SK-N-SH treated with all-trans-retinoic acid at 6 μM for 48 hours (cell line): Measurements from ENCODE around the gene VAT1L.

Experiments
- ATAC-seq: fragments of 200-7000 bp; cut with Tn5 transposase; 3 replicates; pipeline ENCODE4 v1.9.1; 2020; ENCODE audit warnings: mild to moderate bottlenecking, moderate library complexity
- ARNTL ChIP-seq: fragments of 450-650 bp; formaldehyde crosslinking; IDR thresholded peaks from 2 replicates; pipeline ENCODE4 v1.5.0; 2020; ENCODE audit warnings: low read depth, mild to moderate bottlenecking, moderate library complexity, borderline replicate concordance
- BACH2 ChIP-seq: fragments of 250-450 bp; sonication (Bioruptor Pico); IDR thresholded peaks from 2 replicates; pipeline ENCODE4 v1.9.0; 2021; ENCODE audit warnings: mild to moderate bottlenecking, borderline replicate concordance
- CREB5 ChIP-seq: fragments of 250-450 bp; sonication (Bioruptor Pico); IDR thresholded peaks from 2 replicates; pipeline ENCODE4 v1.5.1; 2020; ENCODE audit warnings: low read depth, mild to moderate bottlenecking, moderate library complexity
- CSDC2 ChIP-seq: fragments of 250-450 bp; sonication (Bioruptor Pico); IDR thresholded peaks from 2 replicates; pipeline ENCODE4 v1.5.0; 2020; ENCODE audit warnings: mild to moderate bottlenecking, moderate library complexity
- CSRNP3 ChIP-seq: fragments of 250-450 bp; sonication (Bioruptor Pico); IDR thresholded peaks from 2 replicates; pipeline ENCODE4 v1.5.1; 2021; ENCODE audit warnings: mild to moderate bottlenecking, moderate library complexity
- ESRRG ChIP-seq: fragments of 250-450 bp; sonication (Bioruptor Pico); IDR thresholded peaks from 2 replicates; pipeline ENCODE4 v1.6.1; 2021; ENCODE audit warnings: mild to moderate bottlenecking
- GLIS3 ChIP-seq: fragments of 250-450 bp; sonication (Bioruptor Pico); IDR thresholded peaks from 2 replicates; pipeline ENCODE4 v1.5.0; 2020; ENCODE audit warnings: mild to moderate bottlenecking, moderate library complexity
- OSR1 ChIP-seq: fragments of 250-450 bp; sonication (Bioruptor Pico); IDR thresholded peaks from 2 replicates; pipeline ENCODE4 v1.8.0; 2022; ENCODE audit warnings: moderate library complexity, mild to moderate bottlenecking, inconsistent platforms
- PATZ1 ChIP-seq: fragments of 250-450 bp; sonication (Bioruptor Pico); IDR thresholded peaks from 2 replicates; pipeline ENCODE4 v1.8.0; 2020; ENCODE audit warnings: mild to moderate bottlenecking, moderate library complexity, borderline replicate concordance
- POU6F1 ChIP-seq: fragments of 250-450 bp; sonication (Bioruptor Pico); IDR thresholded peaks from 2 replicates; pipeline ENCODE4 v1.8.0; 2021; ENCODE audit warnings: low read depth, mild to moderate bottlenecking, moderate library complexity, borderline replicate concordance
- PPARA ChIP-seq: fragments of 250-450 bp; sonication (Bioruptor Pico); IDR thresholded peaks from 2 replicates; pipeline ENCODE4 v1.5.0; 2020; ENCODE audit warnings: mild to moderate bottlenecking, borderline replicate concordance
- RARB ChIP-seq: fragments of 250-450 bp; sonication (Bioruptor Pico); IDR thresholded peaks from 2 replicates; pipeline ENCODE4 v1.8.0; 2021; ENCODE audit warnings: mild to moderate bottlenecking, moderate library complexity
- SNAI2 ChIP-seq: fragments of 250-450 bp; sonication (Bioruptor Pico); IDR thresholded peaks from 2 replicates; pipeline ENCODE4 v1.5.0; 2020; ENCODE audit warnings: mild to moderate bottlenecking, moderate library complexity
- TOX ChIP-seq: fragments of 250-450 bp; sonication (Bioruptor Pico); IDR thresholded peaks from 2 replicates; pipeline ENCODE4 v1.8.0; 2021; ENCODE audit warnings: mild to moderate bottlenecking, moderate library complexity, borderline replicate concordance
- TSHZ2 ChIP-seq: fragments of 250-450 bp; sonication (Bioruptor Pico); IDR thresholded peaks from 2 replicates; pipeline ENCODE4 v1.5.0; 2020; ENCODE audit warnings: mild to moderate bottlenecking, moderate library complexity
- ZC3H10 ChIP-seq: fragments of 250-450 bp; sonication (Bioruptor Pico); IDR thresholded peaks from 2 replicates; pipeline ENCODE4 v1.5.1; 2021; ENCODE audit warnings: mild to moderate bottlenecking, moderate library complexity
- ZNF565 ChIP-seq: fragments of 450-650 bp; formaldehyde crosslinking; conservative IDR thresholded peaks from 2 replicates; pipeline ENCODE4 v1.5.0; 2020; ENCODE audit warnings: low read depth, mild to moderate bottlenecking, moderate library complexity
- ZNF70 ChIP-seq: fragments of 450-650 bp; formaldehyde crosslinking; IDR thresholded peaks from 2 replicates; pipeline ENCODE4 v1.5.0; 2020; ENCODE audit warnings: mild to moderate bottlenecking, moderate library complexity

Gene VAT1L

GRCh38 chr16:77931058-77931457 lies 142.7 kb downstream of the VAT1L start (continued):
- TF ChIP-seq CSRNP3 (CRISPR knock-in tag) = no peak
- TF ChIP-seq PPARA (CRISPR knock-in tag) = no peak
- no peak for TF ChIP-seq GLIS3 (CRISPR knock-in tag)
- TF ChIP-seq CREB5 = no peak
- no peak for TF ChIP-seq RARB (CRISPR knock-in tag)
- TF ChIP-seq SNAI2 (CRISPR knock-in tag) = no peak
- no peak for TF ChIP-seq OSR1 (CRISPR knock-in tag)
- TF ChIP-seq, all 23 proteins: peak for 0

- TF ChIP-seq PPARA (CRISPR knock-in tag) (no peak), TOX (no peak), ZNF70 (CRISPR knock-in tag) (no peak), SNAI2 (CRISPR knock-in tag) (no peak), POU6F1 (no peak), ESRRG (no peak), CSRNP3 (CRISPR knock-in tag) (no peak), ARNTL (CRISPR knock-in tag) (no peak), BACH2 (no peak), ZNF565 (CRISPR knock-in tag) (no peak), ZC3H10 (no peak), PATZ1 (CRISPR knock-in tag) (no peak)
- TF ChIP-seq, all 23 proteins: peak for 0
- ATAC-seq = no peak
Observed at GRCh38 chr16:77937473-77938149, 149.2 kb downstream of the VAT1L start.

- no peak for ATAC-seq
- no peak for TF ChIP-seq SNAI2 (CRISPR knock-in tag)
- no peak for TF ChIP-seq TOX
- no peak for TF ChIP-seq TSHZ2 (CRISPR knock-in tag)
- no peak for TF ChIP-seq ZNF70 (CRISPR knock-in tag)
- TF ChIP-seq CSDC2 (CRISPR knock-in tag) = no peak
- TF ChIP-seq, all 23 proteins: peak for 0
Observed at GRCh38 chr16:77938913-77939312, 150.5 kb downstream of the VAT1L start.
